ENCODE results near the gene TLE3.
A peak's percentile ranks its signal among the peaks of the same experiment; 100 is the strongest.
"Not testable (repeated sequence)": the region's sequence is repeated elsewhere in the genome, so short reads cannot be mapped to it uniquely, and the experiment has no call there.

The TLE3 gene

DNA sequence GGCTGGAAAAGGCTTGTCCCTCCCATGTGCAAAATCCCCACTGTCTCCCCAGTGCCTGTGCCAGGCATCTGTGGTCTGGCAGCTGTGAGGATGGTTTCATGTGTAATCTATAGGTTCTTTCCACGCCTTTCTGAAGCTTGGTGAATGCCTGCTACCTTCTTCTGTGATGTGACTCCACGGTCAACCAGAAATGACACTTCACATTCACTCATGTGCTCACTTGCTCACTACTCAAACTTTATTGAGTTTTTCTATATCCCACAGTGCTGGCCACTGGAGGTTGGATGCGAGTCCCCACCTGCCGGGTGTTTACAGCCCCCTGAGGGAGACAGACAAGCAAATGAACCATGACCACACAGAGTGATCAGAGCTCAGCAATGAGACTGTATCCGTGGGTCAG is 27.9 kb upstream of the TLE3 start:
- DNase-seq: no peak

DNA sequence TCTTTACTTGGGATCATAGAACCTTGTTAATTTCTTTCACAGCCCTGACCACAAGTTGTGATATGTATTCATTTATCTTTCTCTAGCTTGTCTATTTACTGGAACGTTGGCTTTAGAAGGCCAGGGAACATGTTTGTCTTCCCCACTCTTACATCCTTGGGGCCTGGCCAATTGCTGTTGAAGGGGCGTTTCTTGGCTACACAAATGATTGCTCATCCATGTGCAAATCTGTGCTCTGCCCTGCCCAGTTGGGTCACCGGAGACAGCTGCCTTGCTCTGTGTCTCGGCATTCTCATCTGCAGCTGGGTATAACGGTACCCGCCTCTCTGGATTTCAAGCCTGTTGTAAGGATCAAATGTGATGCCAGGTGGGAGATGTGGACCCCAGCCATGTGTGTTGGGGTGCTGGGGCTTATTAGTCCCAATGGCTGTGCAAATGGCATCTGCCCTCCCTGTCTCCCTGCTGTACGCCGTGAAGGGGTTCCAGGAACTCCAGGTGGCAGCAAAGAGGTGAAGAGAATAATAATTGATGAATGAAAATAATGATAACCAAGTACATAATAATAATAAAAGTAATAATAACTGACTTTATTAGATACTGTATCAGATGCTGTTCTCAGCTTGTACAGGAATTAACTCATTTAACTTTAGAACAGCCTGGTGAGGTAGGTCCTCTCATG is 24.0 kb upstream of the TLE3 start:
- no peak for DNase-seq

DNA sequence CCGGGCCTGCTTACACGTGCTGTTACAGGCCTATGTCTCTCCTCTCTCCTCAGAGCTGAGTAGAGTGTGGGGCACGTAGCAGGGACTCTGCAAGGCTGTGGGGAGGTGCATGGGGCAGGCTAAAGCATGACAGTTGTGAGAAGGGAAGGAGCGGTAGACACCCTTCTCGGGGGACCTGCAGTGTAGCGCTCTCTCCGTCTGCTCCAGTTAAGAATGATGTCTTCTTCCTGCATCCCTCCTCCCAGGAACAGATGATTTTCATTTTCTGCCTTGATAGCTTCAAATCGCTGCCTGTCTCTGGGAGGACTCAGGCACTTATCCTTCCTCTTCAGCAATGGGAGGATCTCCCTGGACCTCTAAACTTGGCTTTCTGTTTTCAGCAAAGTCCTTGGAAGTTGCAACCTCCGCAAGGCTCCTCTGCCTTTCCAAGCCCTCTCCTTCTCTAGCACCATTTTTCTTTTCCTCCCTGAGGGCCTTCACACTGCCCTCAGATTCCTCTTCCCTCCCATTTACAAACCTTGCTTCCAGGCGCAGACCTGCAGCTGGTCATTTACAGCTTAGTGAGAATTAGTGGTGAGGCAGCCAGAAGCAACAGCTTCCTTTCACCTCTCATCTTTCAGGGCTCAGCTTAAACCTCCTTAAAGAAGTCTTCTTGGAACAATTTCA is 23.4 kb upstream of the TLE3 start:
- no peak for DNase-seq

DNA sequence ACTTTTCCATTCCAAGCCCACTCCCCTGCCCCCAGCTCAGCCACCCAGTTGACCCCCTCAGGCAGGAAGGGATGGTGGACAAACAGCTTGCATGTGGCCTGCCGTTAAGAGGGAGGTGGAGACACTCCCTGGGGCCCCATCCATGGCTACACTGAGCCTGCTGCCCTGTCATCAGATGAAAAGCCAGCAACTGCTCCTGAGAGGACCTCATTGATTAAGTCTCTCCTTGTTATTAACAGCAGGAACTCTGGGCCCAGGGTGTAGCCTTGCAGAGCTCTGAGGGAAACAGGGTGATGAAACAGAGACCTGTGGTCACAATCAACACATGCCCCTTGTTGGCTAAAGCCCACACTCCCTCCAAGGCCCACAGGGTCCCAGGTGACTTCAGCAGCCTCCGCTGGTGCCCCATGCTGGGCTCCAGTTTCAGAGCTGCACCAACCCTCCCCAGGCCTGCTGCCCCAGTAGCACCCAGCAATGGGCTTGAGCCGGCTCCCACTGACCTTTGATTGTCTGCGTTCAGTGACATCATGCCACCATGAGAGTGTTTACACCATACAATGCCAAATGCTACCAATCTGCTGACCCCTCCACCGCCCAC is 22.3 kb upstream of the TLE3 start:
- no peak for DNase-seq

DNA sequence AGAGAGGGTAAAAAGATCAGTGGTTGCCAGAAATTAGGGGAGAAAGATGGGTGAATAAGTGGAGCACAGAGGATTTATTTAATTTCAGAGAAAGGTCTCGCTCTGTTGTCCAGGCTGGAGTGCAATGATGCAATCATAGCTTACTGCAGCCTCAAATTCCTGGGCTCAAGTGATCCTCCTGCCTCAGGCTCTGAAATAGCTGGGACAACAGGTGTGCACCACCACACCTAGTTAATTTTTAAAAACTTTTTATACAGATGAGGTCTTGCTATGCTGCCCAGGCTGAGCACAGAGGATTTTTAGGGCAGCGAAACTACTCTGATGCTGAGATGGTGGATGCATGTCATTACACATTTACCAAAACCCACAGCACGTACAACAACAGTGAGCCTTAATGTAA is 20.9 kb upstream of the TLE3 start:
- no peak for DNase-seq

DNA sequence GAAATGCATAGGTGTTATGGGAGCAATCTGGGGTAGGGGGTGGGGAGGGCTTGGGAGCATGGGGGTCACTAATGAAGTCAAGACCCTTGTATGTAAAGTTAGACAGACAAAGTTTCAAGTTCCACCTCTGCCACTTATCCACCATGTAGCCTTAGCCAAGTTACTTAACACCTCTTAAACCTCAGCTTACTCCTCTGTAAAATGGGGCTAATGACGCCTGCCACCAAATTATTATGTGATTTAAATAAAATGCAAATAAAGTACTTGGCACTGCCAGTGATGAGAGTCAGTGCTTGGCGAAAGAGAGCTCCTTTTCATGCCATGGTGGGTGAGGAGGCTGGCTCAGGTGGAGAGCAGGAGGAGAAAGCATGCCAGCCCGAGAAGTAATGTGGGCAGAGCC is 18.6 kb upstream of the TLE3 start:
- no peak for DNase-seq

DNA sequence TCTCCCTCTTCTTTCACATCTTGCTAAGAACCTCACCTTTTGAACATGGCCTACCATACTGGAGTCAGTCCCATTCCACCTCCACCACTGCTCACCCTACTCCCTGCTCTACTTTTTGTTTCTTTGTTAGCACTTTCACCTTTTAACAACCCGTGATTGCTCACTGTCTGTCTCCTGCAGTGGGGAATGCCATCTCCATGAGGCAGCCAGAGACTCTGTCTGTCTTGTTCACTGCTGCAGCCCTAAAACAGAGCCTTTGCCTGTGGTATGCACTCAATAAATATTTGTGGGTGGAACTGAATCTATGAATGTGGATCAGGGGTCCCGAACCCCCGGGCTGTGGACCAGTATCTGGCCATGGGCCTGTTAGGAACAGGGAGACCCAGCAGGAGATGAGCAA is 16.5 kb upstream of the TLE3 start:
- DNase-seq: no peak

DNA sequence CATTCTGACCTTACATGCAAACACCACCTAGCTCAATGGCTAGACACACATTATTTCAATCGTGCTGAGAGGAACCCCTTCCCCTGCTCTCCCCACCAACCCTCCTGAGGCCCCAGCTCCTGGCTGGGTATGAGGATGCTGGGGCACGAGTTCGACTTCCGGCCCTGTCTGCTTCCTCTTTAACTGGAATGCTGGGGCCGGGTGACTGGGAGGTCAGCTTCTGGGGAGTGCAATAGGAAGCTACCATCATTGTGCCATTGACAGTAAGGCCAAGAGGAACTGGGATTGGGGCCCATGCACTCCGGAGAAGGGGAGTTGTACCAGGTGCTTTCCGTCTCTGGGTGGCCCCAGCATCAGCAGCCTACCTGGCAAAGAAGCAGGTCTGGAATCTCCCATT is 15.6 kb upstream of the TLE3 start:
- no peak for DNase-seq

DNA sequence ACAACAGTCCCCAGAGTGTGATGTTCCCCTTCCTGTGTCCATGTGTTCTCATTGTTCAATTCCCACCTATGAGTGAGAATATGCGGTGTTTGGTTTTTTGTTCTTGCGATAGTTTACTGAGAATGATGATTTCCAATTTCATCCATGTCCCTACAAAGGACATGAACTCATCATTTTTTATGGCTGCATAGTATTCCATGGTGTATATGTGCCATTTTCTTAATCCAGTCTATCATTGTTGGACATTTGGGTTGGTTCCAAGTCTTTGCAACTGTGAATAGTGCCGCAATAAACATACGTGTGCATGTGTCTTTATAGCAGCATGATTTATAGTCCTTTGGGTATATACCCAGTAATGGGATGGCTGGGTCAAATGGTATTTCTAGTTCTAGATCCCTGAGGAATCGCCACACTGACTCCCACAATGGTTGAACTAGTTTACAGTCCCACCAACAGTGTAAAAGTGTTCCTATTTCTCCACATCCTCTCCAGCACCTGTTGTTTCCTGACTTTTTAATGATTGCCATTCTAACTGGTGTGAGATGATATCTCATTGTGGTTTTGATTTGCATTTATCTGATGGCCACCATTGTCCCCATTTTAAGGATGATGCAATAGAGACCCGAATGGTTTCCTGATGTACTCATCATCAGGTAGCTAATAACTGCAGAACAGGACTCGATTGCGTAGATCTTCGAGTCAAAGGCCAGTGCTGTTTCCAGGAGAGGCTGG is 15.0 kb upstream of the TLE3 start:
- not testable (repeated sequence) for DNase-seq

DNA sequence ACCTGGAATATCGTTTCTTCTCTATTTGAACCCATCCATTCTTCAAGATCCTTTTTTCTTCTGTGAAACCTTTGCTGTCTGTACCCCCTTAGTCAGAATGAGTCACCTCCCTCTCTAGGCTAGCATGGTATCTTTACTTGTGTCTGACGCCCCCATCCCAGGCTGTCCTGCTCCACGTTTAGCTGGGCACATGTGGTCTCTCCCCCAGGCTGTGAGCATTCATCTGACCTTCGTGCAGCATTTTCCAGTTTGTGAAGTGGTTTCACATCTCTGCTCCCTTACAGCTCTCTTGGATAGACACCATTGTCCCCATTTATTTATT is 14.3 kb upstream of the TLE3 start:
- DNase-seq: no peak

DNA sequence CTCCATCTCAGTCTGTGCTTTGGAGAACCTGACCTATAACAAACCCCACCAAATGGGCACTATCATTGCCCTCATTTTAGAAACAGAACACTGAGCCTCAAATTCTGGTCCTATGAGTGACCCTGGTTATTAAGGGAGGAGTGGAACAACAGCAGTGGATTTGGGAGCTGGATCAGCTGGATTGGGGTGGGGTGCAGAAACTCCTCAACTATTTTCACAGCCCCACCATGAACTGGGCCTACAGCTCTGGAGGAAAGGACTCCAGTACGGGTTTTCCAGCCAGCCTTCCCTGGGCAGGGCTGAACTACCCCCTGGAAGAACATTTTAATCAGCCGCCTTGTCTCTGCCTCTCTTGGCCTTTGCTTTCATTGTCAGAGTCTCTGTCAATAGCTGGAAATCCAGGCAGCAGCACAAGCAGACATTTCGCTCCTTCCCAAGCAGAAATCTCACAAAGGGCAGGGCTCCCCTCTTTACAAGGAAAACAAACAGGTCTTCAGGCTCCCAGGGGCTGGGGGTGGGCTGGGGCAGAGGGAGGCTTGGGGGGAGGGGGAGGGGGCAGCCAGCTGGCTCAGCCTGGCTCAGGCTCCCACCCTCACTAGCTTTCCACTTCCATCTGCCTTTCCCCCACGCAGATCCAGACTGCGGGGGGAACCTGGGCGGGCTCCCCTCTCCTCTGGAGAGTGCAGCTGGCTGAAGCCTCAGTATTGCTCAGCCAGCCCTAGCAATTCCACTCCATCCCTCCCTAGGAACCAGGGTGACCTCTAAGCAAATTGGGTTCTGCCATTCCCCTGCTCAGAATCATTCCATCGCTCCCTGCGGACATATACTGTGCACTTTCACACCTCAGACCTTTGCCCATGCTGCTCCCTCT is 13.7 kb upstream of the TLE3 start:
- peak; percentile 56 for DNase-seq

DNA sequence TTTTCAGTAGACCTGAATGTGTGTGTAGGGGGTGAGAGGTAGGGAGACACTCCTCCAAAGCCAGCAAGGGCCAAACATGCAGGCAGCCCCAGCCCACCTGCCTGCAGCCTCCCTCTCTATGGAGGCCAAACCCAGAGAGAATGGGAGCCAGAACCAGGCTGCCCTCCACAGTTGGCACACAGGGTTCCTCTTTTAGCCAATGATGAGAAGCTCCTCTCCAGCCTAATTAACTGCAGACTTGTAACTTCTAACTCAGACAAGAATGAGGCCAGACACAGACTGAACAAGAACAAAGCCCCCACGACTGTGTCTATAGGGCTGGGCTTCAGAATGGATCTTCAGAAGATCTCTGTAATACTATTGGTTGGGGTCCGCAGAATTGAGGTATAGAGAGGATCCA is 12.3 kb upstream of the TLE3 start:
- DNase-seq: no peak

DNA sequence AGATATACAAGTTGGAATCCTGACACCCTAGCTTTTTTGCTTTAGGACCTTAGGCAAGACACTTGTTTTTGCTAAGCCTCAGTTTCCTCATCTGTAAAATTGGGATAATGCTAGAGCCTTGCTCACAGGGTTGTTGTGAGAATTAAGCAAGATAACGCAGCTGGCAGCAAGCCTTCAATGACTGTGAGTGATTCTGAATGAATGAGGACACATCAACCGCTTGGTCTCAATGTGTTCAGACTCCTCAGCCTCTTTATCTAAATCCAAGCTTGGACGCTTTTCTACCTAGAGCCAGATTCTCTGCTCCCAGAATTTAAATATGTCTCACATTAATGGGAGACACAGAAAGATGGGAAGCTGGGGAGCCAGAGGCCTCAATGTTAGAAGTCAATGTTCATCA is 11.8 kb upstream of the TLE3 start:
- no peak for DNase-seq

DNA sequence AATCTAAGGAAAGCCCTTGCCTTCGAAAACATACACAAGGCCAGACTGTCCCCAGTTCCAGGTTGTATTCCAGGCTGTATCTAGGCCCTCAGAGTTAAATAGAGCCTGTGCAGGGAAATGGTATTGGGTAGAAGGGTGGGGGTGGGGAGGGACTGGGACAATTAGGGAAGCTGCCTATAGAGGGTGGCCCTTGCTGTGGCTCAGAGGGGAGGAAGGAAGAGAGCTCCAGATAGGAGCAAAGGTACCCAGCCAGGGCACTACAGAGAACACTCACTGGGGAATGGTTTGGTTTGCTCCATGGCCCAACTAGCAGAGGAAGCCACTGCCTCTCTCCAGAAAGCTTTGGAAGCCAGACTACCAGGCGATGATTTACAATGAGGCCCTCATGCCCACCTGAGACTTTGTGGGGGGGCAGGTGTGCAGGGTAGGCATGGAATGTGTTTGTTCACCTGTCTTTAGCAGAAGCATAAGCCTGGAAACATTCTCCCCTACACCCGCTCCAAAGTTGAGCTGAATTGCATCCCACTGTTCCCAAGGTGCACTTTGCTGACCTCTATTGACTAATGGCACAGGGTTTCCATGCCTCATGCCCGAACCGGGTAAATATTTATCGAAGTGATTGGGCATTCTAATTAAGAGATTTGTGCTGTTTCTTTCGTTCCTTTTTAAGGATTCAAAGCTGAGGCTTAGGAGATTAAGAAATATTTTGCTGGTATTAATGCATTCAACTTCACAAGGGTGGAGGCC is 6.3 kb upstream of the TLE3 start:
- DNase-seq: no peak

DNA sequence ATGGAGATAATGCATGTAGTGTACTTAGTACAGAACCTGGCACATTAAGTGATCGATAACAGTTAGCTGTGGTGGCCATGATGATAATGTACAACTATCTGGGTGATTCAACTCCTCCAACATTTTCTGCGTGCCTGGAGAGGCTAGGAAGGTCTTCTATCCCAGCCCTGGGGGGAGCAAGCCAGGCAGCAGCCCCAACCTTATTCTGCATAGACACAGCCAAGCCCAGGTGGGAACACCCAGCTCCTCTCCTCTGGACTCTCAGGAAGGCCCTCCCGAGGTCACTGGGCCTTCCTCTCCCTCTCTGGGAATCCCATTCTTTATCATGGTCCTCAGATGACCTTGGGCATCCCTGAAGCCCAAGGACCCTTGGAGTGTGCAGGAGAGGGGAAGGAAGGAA is 5.1 kb upstream of the TLE3 start:
- no peak for DNase-seq

DNA sequence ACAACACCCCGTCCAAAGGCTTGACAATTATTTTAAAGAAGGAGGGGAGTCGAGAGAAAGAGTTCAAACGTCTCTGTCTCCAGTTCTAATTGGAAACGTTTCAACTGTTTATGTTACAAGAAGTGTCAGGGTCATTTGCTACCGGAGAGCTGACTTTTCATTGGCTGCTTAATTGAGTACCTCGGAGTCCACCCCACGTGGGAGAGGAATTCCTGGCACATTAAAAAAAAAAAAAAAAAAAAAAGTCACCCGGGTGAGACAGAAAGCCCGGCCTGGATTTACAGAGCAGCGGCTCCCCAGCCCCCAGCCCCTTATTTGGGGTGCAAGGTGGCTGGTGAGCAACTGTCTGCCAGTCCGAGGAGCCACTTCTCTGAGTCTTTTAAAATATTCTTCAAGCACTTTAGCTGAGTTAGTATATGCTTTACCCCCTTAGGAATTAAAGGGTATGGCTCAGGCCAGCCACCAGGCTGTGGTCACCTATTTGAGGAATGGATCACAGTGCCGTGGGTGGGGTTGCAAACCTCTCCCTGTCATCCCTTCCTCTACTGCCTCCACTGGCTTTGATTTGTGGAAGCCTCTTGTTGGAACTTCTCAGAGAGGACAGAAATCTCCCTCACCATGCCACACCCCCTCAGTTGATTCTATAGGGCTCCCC is 3.9 kb upstream of the TLE3 start:
- DNase-seq: peak; percentile 83

DNA sequence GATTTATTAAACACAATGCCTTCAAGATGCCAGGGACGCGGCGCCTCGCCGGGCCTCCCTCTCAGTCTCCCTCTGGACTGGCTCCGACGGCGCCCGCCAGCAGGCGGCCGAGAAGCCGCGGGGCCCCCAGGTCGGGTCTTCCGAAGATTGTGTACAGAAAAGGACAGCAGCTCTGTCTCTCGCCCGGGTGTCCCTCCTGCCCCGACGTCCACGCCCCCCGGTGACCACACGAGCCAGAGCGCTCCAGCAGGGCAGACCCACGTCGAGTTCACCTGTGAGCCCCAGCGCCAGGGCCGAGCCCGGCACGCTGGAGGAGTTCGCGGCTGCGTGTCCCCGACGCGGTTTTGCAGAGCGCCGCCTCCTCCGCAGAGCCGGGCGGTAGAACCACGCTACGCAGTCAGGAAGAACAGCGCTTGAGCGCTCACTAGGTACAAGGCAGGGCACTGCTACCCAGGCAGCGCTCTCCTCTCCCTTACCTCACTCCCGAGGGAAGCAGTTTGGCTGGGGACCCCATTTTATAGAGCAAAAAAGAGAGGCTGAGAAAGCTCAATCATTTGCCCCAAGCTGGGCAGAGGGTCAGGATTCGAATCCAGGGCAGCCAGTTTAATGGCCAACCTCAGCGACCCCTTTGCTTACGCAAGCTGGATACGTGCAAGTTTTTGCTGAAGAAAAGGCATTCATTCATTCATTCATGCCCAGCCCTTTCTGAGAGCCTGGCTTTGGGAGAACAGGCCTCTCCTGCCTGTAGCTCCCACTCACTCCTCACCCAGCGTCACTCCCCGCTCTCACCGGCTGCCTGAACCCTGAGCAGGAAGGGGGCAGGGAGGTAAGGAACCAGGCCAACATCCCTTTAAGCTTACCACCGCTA is 3.0 kb upstream of the TLE3 start:
- no peak for DNase-seq

DNA sequence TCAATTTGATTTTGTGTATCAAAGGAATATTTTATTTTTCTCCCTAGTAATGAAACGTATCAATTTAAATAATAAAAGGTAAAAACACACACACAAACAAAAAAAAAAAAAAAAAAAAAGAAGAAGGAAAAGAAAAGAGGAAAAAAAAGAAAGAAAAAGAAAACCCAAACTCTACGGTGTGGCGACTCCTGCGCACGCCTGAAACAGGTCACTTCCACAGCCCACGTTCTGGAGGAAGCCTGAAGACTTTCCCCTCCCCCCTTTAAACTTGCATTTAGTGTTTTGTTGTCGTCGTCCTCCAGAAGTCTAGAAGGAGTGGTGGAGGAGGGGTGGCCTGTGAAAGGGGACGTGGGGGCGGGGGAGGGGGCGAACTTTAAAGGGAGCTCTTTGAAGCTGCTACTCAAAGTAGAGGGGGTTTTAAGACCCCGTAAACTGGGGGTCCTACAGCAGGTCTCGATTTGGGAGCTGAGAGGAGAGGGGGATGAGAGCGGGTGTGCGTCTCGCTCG is 2.3 kb upstream of the TLE3 start:
- no peak for DNase-seq

DNA sequence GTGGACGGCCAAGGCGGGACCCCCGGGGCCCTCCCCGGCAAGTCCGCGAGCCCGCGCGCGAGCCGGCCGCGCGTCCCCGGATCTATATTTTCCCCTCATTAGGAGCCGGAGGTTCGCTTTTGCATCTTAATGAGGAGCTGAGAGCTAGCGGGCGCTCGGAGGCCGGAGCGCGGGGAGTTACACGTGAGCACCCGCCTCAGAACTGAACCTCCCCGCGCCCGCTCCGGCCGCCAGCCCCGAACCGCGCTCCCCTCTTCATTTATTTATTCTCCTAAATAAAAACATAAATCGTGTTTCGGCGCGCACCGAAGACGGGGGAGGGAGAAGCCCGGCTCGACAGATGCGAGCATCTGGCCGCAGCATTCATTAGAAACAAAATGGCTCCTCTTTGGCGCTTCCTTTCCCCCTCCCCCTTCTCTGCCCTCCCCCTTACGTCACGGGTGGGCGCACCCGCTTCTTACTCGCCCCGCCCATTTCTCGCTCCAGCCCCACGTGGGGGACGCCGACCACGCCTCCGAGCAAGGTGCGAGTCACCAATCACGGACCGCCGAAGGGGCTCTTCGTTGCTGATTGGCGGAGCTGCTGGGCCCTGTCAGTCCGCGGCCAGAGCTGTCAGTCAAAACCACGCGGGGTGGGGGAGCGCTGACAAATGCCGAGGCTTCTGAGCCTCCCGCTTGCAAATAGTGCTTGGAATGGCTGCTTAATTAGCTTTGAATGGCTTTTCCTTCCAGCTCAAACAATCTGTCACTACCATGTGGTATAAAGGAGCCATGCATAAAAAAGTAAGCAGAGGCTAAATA is 1.6 kb upstream of the TLE3 start:
- DNase-seq: peak; percentile 95

All from DMS153 (cell line).